ENCODE measurements around the gene PRCP.

Gene PRCP

GRCh38 chr11:82848829-82849228 lies 51.4 kb downstream of the PRCP start:
- Histone ChIP-seq H3K9ac (ENCODE audit: low read depth, low read length) (no peak overlapping the region), H3K36me3 (ENCODE audit: insufficient read depth, low read length) (no peaks in the 10 kb centered on the region), H3K4me1 (ENCODE audit: insufficient read depth, low read length) (peaks cover 16% of the 10 kb centered on the region), H3K4me3 (ENCODE audit: low read length) (no peak overlapping the region), H3K9me3 (ENCODE audit: insufficient read depth, low read depth, low read length) (no peaks in the 10 kb centered on the region), H3K27me3 (ENCODE audit: insufficient read depth, low read length) (peaks cover 9% of the 10 kb centered on the region; the same call in 1 of the 2 replicates), H3K27ac (ENCODE audit: low read depth, low read length) (no peak overlapping the region)

- H3K4me3 ChIP-seq (ENCODE audit: low read length), result no peak overlapping the region
- H3K4me1 ChIP-seq (ENCODE audit: insufficient read depth, low read length), result peaks cover 16% of the 10 kb centered on the region
- no peaks in the 10 kb centered on the region for H3K36me3 ChIP-seq (ENCODE audit: insufficient read depth, low read length)
- peak overlapping the region; percentile 43; the same call in 1 of the 2 replicates for H3K27ac ChIP-seq (ENCODE audit: low read depth, low read length)
- no peak overlapping the region for H3K9ac ChIP-seq (ENCODE audit: low read depth, low read length)
- H3K9me3 ChIP-seq (ENCODE audit: insufficient read depth, low read depth, low read length), result no peaks in the 10 kb centered on the region
- WGBS, result 55% methylated on average over 7 of the region's 7 CpGs
- peaks cover 9% of the 10 kb centered on the region; the same call in 1 of the 2 replicates for H3K27me3 ChIP-seq (ENCODE audit: insufficient read depth, low read length)
These were observed 54.6 kb downstream of the PRCP start for GRCh38 chr11:82845356-82846353.

- no peak overlapping the region for H3K4me3 ChIP-seq (ENCODE audit: low read length)
- no peak overlapping the region for H3K27ac ChIP-seq (ENCODE audit: low read depth, low read length)
- 92% methylated on average over 5 of the region's 6 CpGs for WGBS
- no peak overlapping the region for H3K9ac ChIP-seq (ENCODE audit: low read depth, low read length)
- H3K4me1 ChIP-seq (ENCODE audit: insufficient read depth, low read length), result peaks cover 16% of the 10 kb centered on the region
- no peaks in the 10 kb centered on the region for H3K9me3 ChIP-seq (ENCODE audit: insufficient read depth, low read depth, low read length)
- H3K27me3 ChIP-seq (ENCODE audit: insufficient read depth, low read length), result peaks cover 9% of the 10 kb centered on the region; the same call in 1 of the 2 replicates
- peaks cover 5% of the 10 kb centered on the region; the same call in 1 of the 2 replicates for H3K36me3 ChIP-seq (ENCODE audit: insufficient read depth, low read length)
These were observed 57.0 kb downstream of the PRCP start for GRCh38 chr11:82843057-82843795.

GRCh38 chr11:82842019-82842418 lies 58.2 kb downstream of the PRCP start:
- Histone ChIP-seq H3K9me3 (ENCODE audit: insufficient read depth, low read depth, low read length) (no peaks in the 10 kb centered on the region), H3K36me3 (ENCODE audit: insufficient read depth, low read length) (peaks cover 16% of the 10 kb centered on the region), H3K27me3 (ENCODE audit: insufficient read depth, low read length) (peaks cover 6% of the 10 kb centered on the region; the same call in 1 of the 2 replicates), H3K9ac (ENCODE audit: low read depth, low read length) (no peak overlapping the region), H3K27ac (ENCODE audit: low read depth, low read length) (no peak overlapping the region), H3K4me3 (ENCODE audit: low read length) (no peak overlapping the region), H3K4me1 (ENCODE audit: insufficient read depth, low read length) (peaks cover 16% of the 10 kb centered on the region)
- WGBS, result 68% methylated on average over 2 of the region's 2 CpGs

GRCh38 chr11:82837650-82838049 lies 62.6 kb downstream of the PRCP start:
- H3K9ac ChIP-seq (ENCODE audit: low read depth, low read length), result no peak overlapping the region
- H3K27ac ChIP-seq (ENCODE audit: low read depth, low read length), result no peak overlapping the region
- H3K4me1 ChIP-seq (ENCODE audit: insufficient read depth, low read length), result no peaks in the 10 kb centered on the region
- peaks cover 18% of the 10 kb centered on the region for H3K36me3 ChIP-seq (ENCODE audit: insufficient read depth, low read length)
- H3K9me3 ChIP-seq (ENCODE audit: insufficient read depth, low read depth, low read length), result no peaks in the 10 kb centered on the region
- no peak overlapping the region for H3K4me3 ChIP-seq (ENCODE audit: low read length)
- H3K27me3 ChIP-seq (ENCODE audit: insufficient read depth, low read length), result no peaks in the 10 kb centered on the region

- 92% methylated on average over 4 of the region's 4 CpGs for WGBS
- Histone ChIP-seq H3K4me1 (ENCODE audit: insufficient read depth, low read length) (peaks cover 4% of the 10 kb centered on the region; the same call in 1 of the 2 replicates), H3K36me3 (ENCODE audit: insufficient read depth, low read length) (peaks cover 10% of the 10 kb centered on the region), H3K9ac (ENCODE audit: low read depth, low read length) (no peak overlapping the region), H3K4me3 (ENCODE audit: low read length) (no peak overlapping the region), H3K27ac (ENCODE audit: low read depth, low read length) (no peak overlapping the region), H3K9me3 (ENCODE audit: insufficient read depth, low read depth, low read length) (no peaks in the 10 kb centered on the region), H3K27me3 (ENCODE audit: insufficient read depth, low read length) (no peaks in the 10 kb centered on the region)
These were observed 67.2 kb downstream of the PRCP start for GRCh38 chr11:82832983-82833382.

- Histone ChIP-seq H3K4me3 (ENCODE audit: low read length) (no peak overlapping the region), H3K9ac (ENCODE audit: low read depth, low read length) (no peak overlapping the region), H3K4me1 (ENCODE audit: insufficient read depth, low read length) (peaks cover 4% of the 10 kb centered on the region; the same call in 1 of the 2 replicates), H3K27me3 (ENCODE audit: insufficient read depth, low read length) (no peaks in the 10 kb centered on the region), H3K27ac (ENCODE audit: low read depth, low read length) (no peak overlapping the region), H3K9me3 (ENCODE audit: insufficient read depth, low read depth, low read length) (no peaks in the 10 kb centered on the region), H3K36me3 (ENCODE audit: insufficient read depth, low read length) (no peaks in the 10 kb centered on the region)
- WGBS, result 94% methylated on average over 3 of the region's 3 CpGs
These were observed 68.9 kb downstream of the PRCP start for GRCh38 chr11:82831364-82831763.

GRCh38 chr11:82830746-82831145 lies 69.5 kb downstream of the PRCP start:
- Histone ChIP-seq H3K9ac (ENCODE audit: low read depth, low read length) (no peak overlapping the region), H3K27me3 (ENCODE audit: insufficient read depth, low read length) (no peaks in the 10 kb centered on the region), H3K4me1 (ENCODE audit: insufficient read depth, low read length) (peaks cover 4% of the 10 kb centered on the region; the same call in 1 of the 2 replicates), H3K4me3 (ENCODE audit: low read length) (no peak overlapping the region), H3K36me3 (ENCODE audit: insufficient read depth, low read length) (no peaks in the 10 kb centered on the region), H3K9me3 (ENCODE audit: insufficient read depth, low read depth, low read length) (no peaks in the 10 kb centered on the region), H3K27ac (ENCODE audit: low read depth, low read length) (no peak overlapping the region)
- 84% methylated on average over 1 of the region's 1 CpG for WGBS

- no peaks in the 10 kb centered on the region for H3K9me3 ChIP-seq (ENCODE audit: insufficient read depth, low read depth, low read length)
- H3K27me3 ChIP-seq (ENCODE audit: insufficient read depth, low read length), result no peaks in the 10 kb centered on the region
- H3K27ac ChIP-seq (ENCODE audit: low read depth, low read length), result no peak overlapping the region
- no peak overlapping the region for H3K9ac ChIP-seq (ENCODE audit: low read depth, low read length)
- H3K4me1 ChIP-seq (ENCODE audit: insufficient read depth, low read length), result peaks cover 4% of the 10 kb centered on the region; the same call in 1 of the 2 replicates
- H3K4me3 ChIP-seq (ENCODE audit: low read length), result no peak overlapping the region
- 69% methylated on average over 1 of the region's 1 CpG for WGBS
- peaks cover 7% of the 10 kb centered on the region; the same call in 1 of the 2 replicates for H3K36me3 ChIP-seq (ENCODE audit: insufficient read depth, low read length)
These were observed 71.1 kb downstream of the PRCP start for GRCh38 chr11:82829101-82829500.

GRCh38 chr11:82828472-82828871 lies 71.8 kb downstream of the PRCP start:
- Histone ChIP-seq H3K4me3 (ENCODE audit: low read length) (no peak overlapping the region), H3K27me3 (ENCODE audit: insufficient read depth, low read length) (no peaks in the 10 kb centered on the region), H3K4me1 (ENCODE audit: insufficient read depth, low read length) (peaks cover 4% of the 10 kb centered on the region; the same call in 1 of the 2 replicates), H3K9ac (ENCODE audit: low read depth, low read length) (no peak overlapping the region), H3K36me3 (ENCODE audit: insufficient read depth, low read length) (peaks cover 7% of the 10 kb centered on the region; the same call in 1 of the 2 replicates), H3K9me3 (ENCODE audit: insufficient read depth, low read depth, low read length) (no peaks in the 10 kb centered on the region), H3K27ac (ENCODE audit: low read depth, low read length) (no peak overlapping the region)
- WGBS, result 100% methylated on average over 1 of the region's 1 CpG

- Histone ChIP-seq H3K36me3 (ENCODE audit: insufficient read depth, low read length) (peaks cover 7% of the 10 kb centered on the region; the same call in 1 of the 2 replicates), H3K4me3 (ENCODE audit: low read length) (no peak overlapping the region), H3K4me1 (ENCODE audit: insufficient read depth, low read length) (peaks cover 4% of the 10 kb centered on the region; the same call in 1 of the 2 replicates), H3K27ac (ENCODE audit: low read depth, low read length) (no peak overlapping the region), H3K9me3 (ENCODE audit: insufficient read depth, low read depth, low read length) (no peaks in the 10 kb centered on the region), H3K27me3 (ENCODE audit: insufficient read depth, low read length) (no peaks in the 10 kb centered on the region), H3K9ac (ENCODE audit: low read depth, low read length) (no peak overlapping the region)
These were observed 73.7 kb downstream of the PRCP start for GRCh38 chr11:82826526-82826925.

Data from HUES64 (cell line).